Esophagus muscularis mucosa (tissue), 4 donors: Measurements from ENCODE around the gene COL26A1.

Source experiments
- EP300 ChIP-seq: sonication (generic); formaldehyde crosslinking; IDR thresholded peaks from one replicate; pipeline ENCODE4 v1.6.1; 2017; ENCODE audit warnings: antibody characterized with exemption
- POLR2A ChIP-seq: fragments of 450-650 bp; IDR thresholded peaks from one replicate; pipeline ENCODE4 v1.6.1; 2017; ENCODE audit warnings: antibody characterized with exemption, moderate library complexity, mild to moderate bottlenecking, low read depth
- POLR2AphosphoS5 ChIP-seq, 2 donors: sonication (generic); formaldehyde crosslinking; IDR thresholded peaks; one replicate each; pipeline ENCODE4 v1.6.1; 2017; ENCODE audit warnings: antibody characterized with exemption in 2 of 2
- TF ChIP-seq, protein P1 (sequence below), 3 experiments: fragments of 200-600 bp in 2 of 3; fragments of 450-650 bp in 1 of 3; sonication (generic) in 2 of 3; IDR thresholded peaks; one replicate each; pipeline ENCODE4 v1.5.1; 2017 to 2019; ENCODE audit warnings: antibody characterized with exemption in 3 of 3, mild to moderate bottlenecking in 2 of 3, moderate library complexity in 1 of 3

DNA sequence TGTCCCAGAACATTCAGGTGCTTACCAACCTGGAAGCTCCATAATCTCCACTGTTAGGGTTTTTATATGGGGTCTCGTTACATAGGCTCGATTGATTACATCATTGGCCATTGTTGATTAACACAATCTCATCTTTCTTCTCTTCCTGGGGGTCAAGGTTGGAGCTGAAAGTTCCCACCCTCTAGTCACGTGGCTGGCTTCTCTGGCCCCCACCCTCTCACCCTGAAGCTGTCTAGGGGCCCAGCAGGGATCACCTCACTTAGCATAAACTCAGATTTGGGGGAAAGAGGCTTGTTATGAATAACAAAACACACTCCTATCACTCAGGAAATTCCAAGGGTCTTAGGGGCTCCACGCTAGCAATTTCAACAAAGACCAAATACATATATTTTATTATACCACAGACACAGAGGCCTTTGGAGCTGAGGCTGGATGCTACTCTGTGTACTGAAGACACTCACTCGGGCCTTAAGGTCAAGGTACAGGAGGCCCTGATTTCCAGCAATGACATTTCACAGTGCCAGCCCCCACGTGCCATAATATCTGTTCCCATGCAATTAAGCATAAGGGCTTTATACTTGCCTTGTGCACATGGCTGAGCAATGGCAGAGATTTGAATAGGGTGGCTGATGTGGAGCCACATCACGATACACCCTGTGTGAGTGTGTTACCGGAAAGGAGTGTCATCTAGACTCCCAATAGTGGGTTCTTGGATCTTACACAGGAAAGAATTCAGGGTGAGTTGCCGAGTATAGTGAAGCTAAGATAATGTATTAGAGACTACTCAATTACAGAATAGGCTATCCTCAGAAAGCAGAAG, 108.2 kb downstream of the COL26A1 start:
- TF ChIP-seq POLR2AphosphoS5 (IDR thresholded peaks at IDR 0.05) (no peak), POLR2A (no peak), EP300 (no peak)
- TF ChIP-seq, protein P1, sequence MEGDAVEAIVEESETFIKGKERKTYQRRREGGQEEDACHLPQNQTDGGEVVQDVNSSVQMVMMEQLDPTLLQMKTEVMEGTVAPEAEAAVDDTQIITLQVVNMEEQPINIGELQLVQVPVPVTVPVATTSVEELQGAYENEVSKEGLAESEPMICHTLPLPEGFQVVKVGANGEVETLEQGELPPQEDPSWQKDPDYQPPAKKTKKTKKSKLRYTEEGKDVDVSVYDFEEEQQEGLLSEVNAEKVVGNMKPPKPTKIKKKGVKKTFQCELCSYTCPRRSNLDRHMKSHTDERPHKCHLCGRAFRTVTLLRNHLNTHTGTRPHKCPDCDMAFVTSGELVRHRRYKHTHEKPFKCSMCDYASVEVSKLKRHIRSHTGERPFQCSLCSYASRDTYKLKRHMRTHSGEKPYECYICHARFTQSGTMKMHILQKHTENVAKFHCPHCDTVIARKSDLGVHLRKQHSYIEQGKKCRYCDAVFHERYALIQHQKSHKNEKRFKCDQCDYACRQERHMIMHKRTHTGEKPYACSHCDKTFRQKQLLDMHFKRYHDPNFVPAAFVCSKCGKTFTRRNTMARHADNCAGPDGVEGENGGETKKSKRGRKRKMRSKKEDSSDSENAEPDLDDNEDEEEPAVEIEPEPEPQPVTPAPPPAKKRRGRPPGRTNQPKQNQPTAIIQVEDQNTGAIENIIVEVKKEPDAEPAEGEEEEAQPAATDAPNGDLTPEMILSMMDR (IDR thresholded peaks at IDR 0.05) = no peak
